Retinal pigment epithelial cell (primary cell): ENCODE results near the gene MGA.

Source experiments
- DNase-seq: peaks from one replicate; pipeline ENCODE4 v3.0.0-alpha.2; 2010; ENCODE audit warnings: low read depth
- H3K4me3 ChIP-seq: 2 replicates; pipeline ENCODE4 v1.5.1; 2011; ENCODE audit warnings: mild to moderate bottlenecking, low read length, control low read depth, moderate library complexity
- CTCF ChIP-seq: conservative IDR thresholded peaks from 2 replicates; pipeline ENCODE4 v1.5.1; 2011; ENCODE audit warnings: low read depth, low read length, control low read depth, inconsistent platforms

MGA gene

GRCh38 chr15:41790169-41790568 lies 130.0 kb downstream of the MGA start:
- no peak for DNase-seq
- H3K4me3 ChIP-seq, result no peak overlapping the region
- TF ChIP-seq CTCF, result no peak

- TF ChIP-seq CTCF, result no peak
- no peak overlapping the region for H3K4me3 ChIP-seq
- peak; percentile 76 for DNase-seq
Measured at GRCh38 chr15:41790756-41791546, 130.7 kb downstream of the MGA start.

GRCh38 chr15:41791547-41791937 lies 131.3 kb downstream of the MGA start:
- DNase-seq, result no peak
- H3K4me3 ChIP-seq, result no peak overlapping the region
- TF ChIP-seq CTCF, result no peak

GRCh38 chr15:41792000-41792637 lies 131.9 kb downstream of the MGA start:
- no peak for TF ChIP-seq CTCF
- DNase-seq, result no peak
- H3K4me3 ChIP-seq, result no peak overlapping the region

GRCh38 chr15:41794081-41794480 lies 133.9 kb downstream of the MGA start:
- H3K4me3 ChIP-seq, result no peak overlapping the region
- no peak for TF ChIP-seq CTCF
- no peak for DNase-seq

- no peak overlapping the region for H3K4me3 ChIP-seq
- no peak for TF ChIP-seq CTCF
- DNase-seq, result no peak
Measured at GRCh38 chr15:41795996-41796856, 136.0 kb downstream of the MGA start.
